ENCODE measurements around the gene SLC52A3.
A peak's percentile ranks its signal among the peaks of the same experiment; 100 is the strongest.
"Not testable (repeated sequence)": the region's sequence is repeated elsewhere in the genome, so short reads cannot be mapped to it uniquely, and the experiment has no call there.

The SLC52A3 gene

DNA sequence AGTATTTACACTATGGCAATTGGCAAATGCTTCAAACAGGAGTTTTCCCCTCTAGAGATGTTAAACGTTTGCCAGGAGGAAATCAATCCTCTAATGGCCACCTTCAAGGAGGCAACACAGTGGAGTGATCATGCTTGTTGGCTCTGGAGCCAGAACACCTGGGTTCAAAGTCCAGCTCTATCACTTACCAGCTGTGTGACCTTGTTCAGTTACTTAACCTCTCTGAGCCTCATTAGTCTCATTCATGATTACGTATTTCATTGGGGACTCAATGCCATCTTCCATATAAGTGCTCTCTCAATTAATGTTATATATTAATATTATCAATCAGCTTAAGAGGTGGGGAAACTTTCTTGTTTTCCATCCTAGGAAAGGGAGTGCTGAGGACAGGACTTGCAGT is 26.1 kb downstream of the SLC52A3 start:
- Histone ChIP-seq H3K4me3 (ENCODE audit: low read depth, low read length) (no peak overlapping the region), H3K36me3 (ENCODE audit: control insufficient read depth, insufficient read depth, low read length) (no peaks in the 10 kb centered on the region), H3K9me3 (ENCODE audit: control insufficient read depth, insufficient read depth, low read length) (peaks cover 9% of the 10 kb centered on the region), H3K27me3 (ENCODE audit: control insufficient read depth, insufficient read depth, low read length) (peaks cover 3% of the 10 kb centered on the region), H3K9ac (ENCODE audit: low read depth, low read length) (no peak overlapping the region), H3K4me1 (ENCODE audit: control insufficient read depth, insufficient read depth, low read length) (no peaks in the 10 kb centered on the region)

DNA sequence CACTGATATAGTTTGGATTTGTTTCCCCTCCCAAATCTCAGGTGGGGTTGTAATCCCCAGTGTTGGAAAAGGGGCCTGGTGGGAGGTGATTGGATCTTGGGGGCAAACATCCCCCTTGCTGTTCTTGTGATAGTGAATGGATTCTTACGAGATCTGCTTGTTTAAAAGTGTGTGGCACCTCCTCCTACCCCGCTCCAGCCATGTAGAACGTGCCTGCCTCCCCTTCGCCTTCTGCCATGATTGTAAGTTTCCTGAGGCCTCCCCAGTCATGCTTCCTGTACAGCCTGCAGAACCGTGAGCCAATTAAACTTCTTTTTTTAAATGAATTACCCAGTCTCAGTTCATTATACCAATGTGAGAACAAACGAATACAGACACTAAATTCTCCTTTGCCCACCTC is 26.7 kb downstream of the SLC52A3 start:
- Histone ChIP-seq H3K4me1 (ENCODE audit: control insufficient read depth, insufficient read depth, low read length) (no peaks in the 10 kb centered on the region), H3K36me3 (ENCODE audit: control insufficient read depth, insufficient read depth, low read length) (no peaks in the 10 kb centered on the region), H3K27me3 (ENCODE audit: control insufficient read depth, insufficient read depth, low read length) (peaks cover 3% of the 10 kb centered on the region), H3K9me3 (ENCODE audit: control insufficient read depth, insufficient read depth, low read length) (peaks cover 9% of the 10 kb centered on the region), H3K4me3 (ENCODE audit: low read depth, low read length) (no peak overlapping the region), H3K9ac (ENCODE audit: low read depth, low read length) (no peak overlapping the region)

DNA sequence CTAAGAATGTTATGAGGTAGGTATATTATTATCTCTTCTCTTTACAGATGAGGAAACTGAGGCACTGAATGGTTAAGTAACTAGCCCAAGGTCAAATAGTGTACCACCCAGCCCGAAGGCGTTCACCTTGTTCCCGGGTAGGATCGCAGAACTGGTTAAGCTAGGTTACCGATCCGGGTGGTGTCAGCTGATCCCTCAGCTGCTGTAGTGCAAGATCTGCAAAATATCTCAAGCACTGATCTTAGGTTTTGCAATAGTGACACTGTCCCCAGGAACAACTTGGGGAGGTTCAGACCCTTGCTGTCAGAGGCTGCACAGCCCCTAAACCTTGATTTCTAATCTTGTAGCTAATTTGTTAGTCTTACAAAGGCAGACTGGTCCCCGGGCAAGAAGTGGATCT is 28.1 kb downstream of the SLC52A3 start:
- no peak overlapping the region for H3K4me3 ChIP-seq (ENCODE audit: low read depth, low read length)
- H3K9ac ChIP-seq (ENCODE audit: low read depth, low read length), result no peak overlapping the region
- H3K4me1 ChIP-seq (ENCODE audit: control insufficient read depth, insufficient read depth, low read length), result no peaks in the 10 kb centered on the region
- peaks cover 3% of the 10 kb centered on the region for H3K27me3 ChIP-seq (ENCODE audit: control insufficient read depth, insufficient read depth, low read length)
- H3K36me3 ChIP-seq (ENCODE audit: control insufficient read depth, insufficient read depth, low read length), result no peaks in the 10 kb centered on the region
- H3K9me3 ChIP-seq (ENCODE audit: control insufficient read depth, insufficient read depth, low read length), result no peaks in the 10 kb centered on the region

DNA sequence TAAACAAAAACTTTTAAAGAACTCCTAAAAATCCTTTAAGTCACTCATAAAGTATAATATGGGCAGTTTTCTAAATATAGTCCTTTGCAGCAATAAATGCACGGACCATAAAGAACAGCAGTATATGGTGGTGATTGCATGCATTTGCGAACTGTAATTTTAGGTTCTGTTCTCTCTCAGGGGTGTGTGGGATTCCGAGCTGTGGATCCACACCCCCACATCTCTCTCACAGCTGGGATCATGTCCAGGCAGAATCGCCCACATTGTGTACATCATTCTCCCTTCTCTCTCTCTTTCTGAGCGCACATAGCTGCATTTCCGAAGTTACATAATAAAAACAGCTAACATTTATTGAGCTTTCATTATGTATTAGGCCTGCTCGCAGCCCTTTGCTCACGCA is 28.6 kb downstream of the SLC52A3 start:
- H3K27me3 ChIP-seq (ENCODE audit: control insufficient read depth, insufficient read depth, low read length), result peaks cover 3% of the 10 kb centered on the region
- no peak overlapping the region for H3K4me3 ChIP-seq (ENCODE audit: low read depth, low read length)
- H3K36me3 ChIP-seq (ENCODE audit: control insufficient read depth, insufficient read depth, low read length), result no peaks in the 10 kb centered on the region
- H3K9ac ChIP-seq (ENCODE audit: low read depth, low read length), result no peak overlapping the region
- no peaks in the 10 kb centered on the region for H3K9me3 ChIP-seq (ENCODE audit: control insufficient read depth, insufficient read depth, low read length)
- no peaks in the 10 kb centered on the region for H3K4me1 ChIP-seq (ENCODE audit: control insufficient read depth, insufficient read depth, low read length)

DNA sequence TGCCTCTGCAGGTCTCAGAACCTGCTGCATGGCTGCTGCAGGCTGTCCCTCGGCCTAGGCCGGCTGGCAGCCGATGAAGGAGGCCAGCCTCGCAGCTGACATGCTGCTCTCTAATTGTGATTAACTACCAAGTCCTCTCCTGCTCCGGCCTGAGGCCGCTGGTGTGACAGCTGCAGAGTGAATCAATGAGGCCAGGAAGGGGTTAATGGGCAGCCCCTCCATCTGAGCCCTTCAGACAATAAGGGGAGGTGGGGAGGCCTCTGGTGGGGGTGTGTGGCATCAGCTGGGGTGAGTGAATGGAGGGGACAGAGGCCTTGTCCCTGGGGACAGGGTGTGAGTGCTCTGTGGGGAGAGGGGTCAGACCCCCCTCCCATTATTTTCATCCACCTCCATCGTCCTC is 34.4 kb downstream of the SLC52A3 start:
- no peaks in the 10 kb centered on the region for H3K4me1 ChIP-seq (ENCODE audit: control insufficient read depth, insufficient read depth, low read length)
- H3K27me3 ChIP-seq (ENCODE audit: control insufficient read depth, insufficient read depth, low read length), result peaks cover 5% of the 10 kb centered on the region
- H3K4me3 ChIP-seq (ENCODE audit: low read depth, low read length), result no peak overlapping the region
- H3K9me3 ChIP-seq (ENCODE audit: control insufficient read depth, insufficient read depth, low read length), result no peaks in the 10 kb centered on the region
- H3K36me3 ChIP-seq (ENCODE audit: control insufficient read depth, insufficient read depth, low read length), result no peaks in the 10 kb centered on the region
- H3K9ac ChIP-seq (ENCODE audit: low read depth, low read length), result no peak overlapping the region

DNA sequence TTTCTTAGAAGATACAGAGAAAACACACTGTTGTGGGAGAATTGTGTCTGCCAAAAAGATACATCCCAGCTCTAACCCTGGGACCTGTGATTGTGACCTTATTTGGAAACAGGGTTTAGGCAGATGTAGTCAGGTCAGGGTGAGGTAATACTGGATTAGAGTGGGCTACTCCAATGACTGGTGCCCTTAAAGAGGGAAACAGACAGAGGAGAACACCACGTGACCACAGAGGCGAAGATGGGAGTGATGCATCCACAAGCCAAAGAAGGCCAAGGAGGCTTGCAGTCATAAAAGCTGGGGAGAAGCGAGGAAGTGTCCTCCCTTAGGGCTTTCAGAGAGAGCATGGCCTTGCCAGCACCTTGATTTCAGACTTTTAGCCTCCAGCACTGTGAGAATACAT is 35.6 kb downstream of the SLC52A3 start:
- Histone ChIP-seq H3K9ac (ENCODE audit: low read depth, low read length) (no peak overlapping the region), H3K27me3 (ENCODE audit: control insufficient read depth, insufficient read depth, low read length) (peaks cover 7% of the 10 kb centered on the region), H3K4me1 (ENCODE audit: control insufficient read depth, insufficient read depth, low read length) (peaks cover 3% of the 10 kb centered on the region), H3K36me3 (ENCODE audit: control insufficient read depth, insufficient read depth, low read length) (no peaks in the 10 kb centered on the region), H3K4me3 (ENCODE audit: low read depth, low read length) (no peak overlapping the region), H3K9me3 (ENCODE audit: control insufficient read depth, insufficient read depth, low read length) (no peaks in the 10 kb centered on the region)

DNA sequence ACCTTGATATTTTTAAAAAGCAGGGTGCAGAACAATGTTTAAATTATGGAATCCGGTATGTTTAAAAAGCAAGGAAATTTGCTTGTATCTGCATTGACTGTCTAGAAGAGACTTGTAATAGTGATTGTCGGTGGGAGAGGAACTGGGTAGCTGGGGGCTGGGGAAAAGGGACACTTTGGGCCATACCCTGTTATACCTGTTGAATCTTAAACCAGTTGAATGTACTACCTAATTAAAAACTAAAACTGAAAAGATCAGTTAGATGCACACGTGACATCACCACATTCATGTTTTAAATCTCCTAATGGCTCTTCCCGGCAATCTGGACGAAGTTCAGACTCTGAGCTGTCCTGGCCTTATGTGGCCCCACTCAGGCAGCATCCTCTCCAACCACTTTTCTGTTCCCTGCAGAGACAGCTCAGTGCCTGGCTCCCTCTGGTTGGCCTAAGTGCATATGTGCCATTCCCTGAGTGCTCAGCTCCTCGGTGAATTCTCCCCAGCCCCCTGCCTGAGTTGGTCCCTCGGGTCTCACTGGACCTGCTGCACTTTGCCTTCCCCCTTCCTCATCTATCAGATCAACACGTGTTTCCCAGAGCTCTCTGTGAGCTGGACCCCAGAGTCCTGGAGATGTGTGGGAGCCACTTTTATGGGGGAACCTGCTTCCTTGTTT is 36.3 kb downstream of the SLC52A3 start:
- Histone ChIP-seq H3K4me3 (ENCODE audit: low read depth, low read length) (no peak overlapping the region), H3K9ac (ENCODE audit: low read depth, low read length) (no peak overlapping the region), H3K36me3 (ENCODE audit: control insufficient read depth, insufficient read depth, low read length) (no peaks in the 10 kb centered on the region), H3K27me3 (ENCODE audit: control insufficient read depth, insufficient read depth, low read length) (peaks cover 10% of the 10 kb centered on the region), H3K9me3 (ENCODE audit: control insufficient read depth, insufficient read depth, low read length) (no peaks in the 10 kb centered on the region), H3K4me1 (ENCODE audit: control insufficient read depth, insufficient read depth, low read length) (peaks cover 3% of the 10 kb centered on the region)

DNA sequence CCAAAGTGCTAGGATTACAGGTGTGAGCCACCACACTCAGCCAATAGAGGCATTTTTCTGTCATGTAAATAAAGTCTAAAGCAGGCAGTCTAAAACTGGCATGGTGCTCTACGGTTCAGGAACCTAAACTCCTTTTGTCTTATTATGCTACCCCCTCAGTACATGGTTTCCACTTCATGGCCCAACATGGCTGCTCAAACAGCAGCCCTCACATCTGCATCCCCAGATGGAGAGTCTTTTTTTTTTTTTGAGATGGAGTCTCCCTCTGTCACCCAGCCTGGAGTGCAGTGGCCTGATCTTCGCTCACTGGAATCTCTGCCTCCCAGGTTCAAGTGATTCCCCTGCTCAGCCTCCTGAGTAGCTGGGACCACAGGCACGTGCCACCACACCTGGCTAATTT is 38.3 kb downstream of the SLC52A3 start:
- Histone ChIP-seq H3K4me1 (ENCODE audit: control insufficient read depth, insufficient read depth, low read length) (peaks cover 3% of the 10 kb centered on the region), H3K36me3 (ENCODE audit: control insufficient read depth, insufficient read depth, low read length) (no peaks in the 10 kb centered on the region), H3K9me3 (ENCODE audit: control insufficient read depth, insufficient read depth, low read length) (no peaks in the 10 kb centered on the region), H3K27me3 (ENCODE audit: control insufficient read depth, insufficient read depth, low read length) (peaks cover 19% of the 10 kb centered on the region), H3K4me3 (ENCODE audit: low read depth, low read length) (no peak overlapping the region), H3K9ac (ENCODE audit: low read depth, low read length) (no peak overlapping the region)

DNA sequence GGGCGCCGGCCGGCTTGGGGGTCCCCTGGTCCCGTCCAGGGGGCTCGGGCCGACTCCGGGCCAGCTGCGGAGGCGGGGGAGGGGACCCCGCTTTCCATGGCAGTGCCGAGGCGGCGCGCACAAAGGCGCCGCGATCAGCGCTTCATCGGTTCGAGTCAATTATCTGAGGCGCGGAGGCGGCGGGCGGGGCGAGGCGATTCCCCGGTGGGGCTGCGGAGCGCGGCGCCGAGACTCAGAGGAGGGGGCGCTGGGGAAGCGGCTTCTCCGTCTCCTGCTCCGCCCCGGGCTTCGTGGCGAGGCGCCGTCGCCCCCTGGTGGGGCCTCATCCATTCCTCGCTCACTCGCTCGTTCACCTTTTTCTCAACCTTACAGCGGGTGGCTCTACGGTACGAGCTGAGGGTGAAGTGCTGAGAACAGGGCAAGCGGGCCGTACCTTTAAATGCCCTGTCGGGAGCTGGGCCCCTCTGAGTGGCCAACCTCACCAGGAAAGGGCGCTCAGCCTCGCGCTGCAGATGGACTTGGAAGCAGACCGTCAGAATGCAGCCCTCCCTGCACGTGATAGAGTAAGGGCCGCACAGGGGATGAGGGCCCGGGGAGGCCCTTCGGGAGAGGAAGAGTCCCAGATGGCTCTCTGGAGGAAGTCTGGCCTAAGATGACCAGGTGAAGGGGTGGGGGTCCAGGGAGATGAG is 39.9 kb downstream of the SLC52A3 start:
- Histone ChIP-seq H3K4me1 (ENCODE audit: control insufficient read depth, insufficient read depth, low read length) (peaks cover 3% of the 10 kb centered on the region), H3K27me3 (ENCODE audit: control insufficient read depth, insufficient read depth, low read length) (peaks cover 19% of the 10 kb centered on the region), H3K36me3 (ENCODE audit: control insufficient read depth, insufficient read depth, low read length) (no peaks in the 10 kb centered on the region), H3K4me3 (ENCODE audit: low read depth, low read length) (peak overlapping the region; percentile 37), H3K9ac (ENCODE audit: low read depth, low read length) (peak overlapping the region; percentile 24), H3K9me3 (ENCODE audit: control insufficient read depth, insufficient read depth, low read length) (no peaks in the 10 kb centered on the region)

DNA sequence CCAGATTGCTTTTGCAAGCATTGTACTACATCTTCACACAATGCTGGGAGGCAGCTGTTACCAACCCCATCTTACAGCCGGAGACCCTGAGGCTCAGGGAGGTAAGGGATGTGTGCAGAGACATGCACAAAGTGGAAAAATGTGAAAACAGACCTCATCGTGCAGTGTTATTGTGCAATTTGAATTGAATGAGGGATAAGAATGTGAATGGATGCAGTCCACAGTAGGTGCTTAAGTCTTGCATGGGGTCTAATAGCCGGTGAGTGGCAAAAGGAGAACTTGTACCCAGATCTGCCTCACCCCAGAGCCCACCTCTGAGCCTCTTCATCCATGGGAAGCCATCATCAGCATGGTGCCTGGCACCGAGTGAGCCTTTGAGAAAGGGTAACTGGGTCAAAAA is 42.1 kb downstream of the SLC52A3 start:
- Histone ChIP-seq H3K9ac (ENCODE audit: low read depth, low read length) (no peak overlapping the region), H3K27me3 (ENCODE audit: control insufficient read depth, insufficient read depth, low read length) (peaks cover 22% of the 10 kb centered on the region), H3K4me1 (ENCODE audit: control insufficient read depth, insufficient read depth, low read length) (peaks cover 3% of the 10 kb centered on the region), H3K4me3 (ENCODE audit: low read depth, low read length) (no peak overlapping the region), H3K9me3 (ENCODE audit: control insufficient read depth, insufficient read depth, low read length) (no peaks in the 10 kb centered on the region), H3K36me3 (ENCODE audit: control insufficient read depth, insufficient read depth, low read length) (no peaks in the 10 kb centered on the region)

DNA sequence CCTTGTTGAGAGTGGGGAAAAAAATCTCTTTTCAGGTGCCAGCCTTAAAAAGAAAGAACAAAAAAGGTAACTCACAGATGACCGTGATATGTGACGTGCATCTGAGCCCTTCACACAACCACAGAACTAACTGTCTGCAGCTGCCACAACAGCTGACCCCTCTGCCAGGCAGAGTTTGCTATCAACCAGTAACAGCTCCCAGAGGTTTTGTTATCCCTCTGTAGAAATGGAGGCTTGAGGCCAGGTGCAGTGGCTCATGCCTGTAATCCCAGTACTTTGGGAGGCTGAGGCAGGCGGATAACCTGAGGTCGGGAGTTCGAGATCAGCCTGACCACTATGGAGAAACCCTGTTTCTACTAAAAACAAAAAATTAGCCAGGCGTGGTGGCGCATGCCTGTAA is 42.8 kb downstream of the SLC52A3 start:
- Histone ChIP-seq H3K4me1 (ENCODE audit: control insufficient read depth, insufficient read depth, low read length) (peaks cover 3% of the 10 kb centered on the region), H3K9ac (ENCODE audit: low read depth, low read length) (no peak overlapping the region), H3K4me3 (ENCODE audit: low read depth, low read length) (no peak overlapping the region), H3K27me3 (ENCODE audit: control insufficient read depth, insufficient read depth, low read length) (peaks cover 22% of the 10 kb centered on the region), H3K36me3 (ENCODE audit: control insufficient read depth, insufficient read depth, low read length) (no peaks in the 10 kb centered on the region), H3K9me3 (ENCODE audit: control insufficient read depth, insufficient read depth, low read length) (no peaks in the 10 kb centered on the region)

DNA sequence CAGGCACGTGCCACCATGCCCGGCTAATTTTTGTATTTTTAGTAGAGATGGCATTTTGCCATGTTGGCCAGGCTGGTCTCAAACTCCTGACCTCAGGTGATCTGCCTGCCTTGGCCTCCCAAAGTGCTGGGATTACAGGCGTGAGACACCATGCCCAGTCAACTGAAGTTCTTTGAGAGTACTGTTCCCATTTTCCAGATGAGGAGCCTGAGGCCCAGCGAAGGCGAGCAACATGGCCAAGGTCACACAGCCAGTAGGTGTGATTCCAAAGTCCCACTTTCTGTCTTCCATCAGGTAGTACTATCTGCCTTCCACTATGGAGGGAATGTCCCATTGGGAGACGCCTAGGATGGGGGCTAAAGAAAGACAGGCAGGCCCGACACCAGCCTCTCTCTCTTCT is 43.5 kb downstream of the SLC52A3 start:
- H3K27me3 ChIP-seq (ENCODE audit: control insufficient read depth, insufficient read depth, low read length), result peaks cover 22% of the 10 kb centered on the region
- H3K9me3 ChIP-seq (ENCODE audit: control insufficient read depth, insufficient read depth, low read length); H3K36me3 ChIP-seq (ENCODE audit: control insufficient read depth, insufficient read depth, low read length); H3K4me3 ChIP-seq (ENCODE audit: low read depth, low read length); H3K4me1 ChIP-seq (ENCODE audit: control insufficient read depth, insufficient read depth, low read length); H3K9ac ChIP-seq (ENCODE audit: low read depth, low read length): not testable (repeated sequence)

All from iPS-15b (cell line).